Gastrocnemius medialis (tissue), 4 donors: ENCODE measurements around the gene MBL2. TPM values are rescaled to one million over a fixed set of nuclear protein-coding genes. Genes with fewer than 3 reads are reported as not detected.

ENCODE experiments used
- ATAC-seq, 2 donors: fragments of 150-250 bp; one replicate each; pipeline ENCODE4 v1.9.1; 2016
- DNase-seq, 2 donors: peaks; one replicate each; pipeline ENCODE4 v3.0.0-alpha.2; 2019
- H3K27ac ChIP-seq, 4 donors: fragments of 200-600 bp; sonication (generic); 1 replicate in 1 of 4; 2 replicates in 3 of 4; pipeline ENCODE4 v1.5.1; 2016 to 2018; ENCODE audit warnings: mild to moderate bottlenecking in 2 of 4, moderate library complexity in 1 of 4
- H3K27me3 ChIP-seq, 3 donors: fragments of 200-600 bp; sonication (generic) in 2 of 3; 1 replicate in 1 of 3; 2 replicates in 2 of 3; pipeline versions ENCODE4 v1.5.1 to v1.6.0; 2016 to 2019; ENCODE audit warnings: mild to moderate bottlenecking in 1 of 3, moderate library complexity in 1 of 3
- H3K36me3 ChIP-seq, 2 donors: fragments of 200-600 bp; sonication (generic) in 1 of 2; one replicate each; pipeline ENCODE4 v1.5.1; 2017 to 2018
- H3K4me1 ChIP-seq, 2 donors: fragments of 200-600 bp; sonication (generic) in 1 of 2; one replicate each; pipeline ENCODE4 v1.5.1; 2016 to 2017; ENCODE audit warnings: mild to moderate bottlenecking in 2 of 2
- H3K4me3 ChIP-seq, 4 donors: fragments of 200-600 bp; sonication (generic) in 3 of 4; 1 replicate in 1 of 4; 2 replicates in 3 of 4; pipeline ENCODE4 v1.5.1; 2016 to 2019; ENCODE audit warnings: mild to moderate bottlenecking in 2 of 4
- H3K9me3 ChIP-seq, 3 donors: fragments of 200-600 bp; sonication (generic) in 2 of 3; 1 replicate in 1 of 3; 2 replicates in 2 of 3; pipeline ENCODE4 v1.5.1; 2016 to 2019
- POLR2A ChIP-seq, 2 donors: fragments of 450-650 bp; IDR thresholded peaks; one replicate each; pipeline ENCODE4 v1.6.1; 2017; ENCODE audit warnings: antibody characterized with exemption in 2 of 2, mild to moderate bottlenecking in 2 of 2, moderate library complexity in 2 of 2
- in situ Hi-C, 4 donors: fragments of 200-750 bp; cut with MboI; loops; one replicate each; pipeline versions ENCODE4 v1.15.0 to v1.8.0; 2017; ENCODE audit warnings: low sequenced_read_pairs in 4 of 4
- intact Hi-C: fragments of 100-400 bp; cut with DNase I; formaldehyde crosslinking; loops from one replicate; pipeline ENCODE4 v1.15.1; 2023; ENCODE audit warnings: low total_unique reads
- total RNA-seq, 4 donors: library from RNA; depleted of rRNA; stranded (reverse); fragments of >200 nt; gene quantifications; one replicate each; pipeline versions ENCODE4 v1.1.0 to v1.2.3, GENCODE V29; 2016
- TF ChIP-seq, protein P1 (sequence below), 5 experiments: fragments of 450-650 bp in 3 of 5; fragments of 200-600 bp in 2 of 5; sonication (generic) in 2 of 5; IDR thresholded peaks in 4 of 5; conservative IDR thresholded peaks in 1 of 5; 1 replicate in 4 of 5; 2 replicates in 1 of 5; pipeline ENCODE4 v1.5.1; 2016 to 2019; ENCODE audit warnings: antibody characterized with exemption in 5 of 5, mild to moderate bottlenecking in 3 of 5, moderate library complexity in 3 of 5

The MBL2 gene
- total RNA-seq, 4 donors from 2014 or later = 0.07 to 0.11 TPM; not detected in 2

DNA sequence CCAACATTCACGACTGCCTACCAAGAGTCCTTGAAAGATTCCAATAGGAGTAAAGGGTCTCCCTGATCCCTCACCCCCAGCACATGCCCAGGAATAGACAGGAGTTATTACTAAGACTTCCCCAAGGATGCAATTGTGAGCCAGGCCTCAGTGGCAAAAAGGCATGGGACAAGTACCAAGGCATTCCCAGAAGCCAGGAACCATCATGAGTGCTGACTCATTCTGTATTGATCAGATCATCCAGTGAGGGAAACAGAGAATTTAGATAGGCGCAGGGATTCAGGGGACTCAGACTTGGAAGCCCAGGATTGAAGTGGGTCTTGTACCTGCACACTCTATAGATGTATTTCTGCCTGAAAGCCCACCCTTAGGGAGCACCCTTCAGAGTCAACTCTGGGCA, 21.2 kb downstream of the MBL2 start:
- no peaks in the 10 kb centered on the region for H3K4me1 ChIP-seq
- intact Hi-C loops = no loop called here
- H3K27me3 ChIP-seq = no peaks in the 10 kb centered on the region
- in situ Hi-C loops = no loop called here
- H3K36me3 ChIP-seq = no peaks in the 10 kb centered on the region
- DNase-seq (no peak), ATAC-seq (no peak)
- H3K4me3 ChIP-seq = no peak overlapping the region
- no peak for TF ChIP-seq POLR2A (IDR thresholded peaks at IDR 0.05)
- TF ChIP-seq, protein P1, sequence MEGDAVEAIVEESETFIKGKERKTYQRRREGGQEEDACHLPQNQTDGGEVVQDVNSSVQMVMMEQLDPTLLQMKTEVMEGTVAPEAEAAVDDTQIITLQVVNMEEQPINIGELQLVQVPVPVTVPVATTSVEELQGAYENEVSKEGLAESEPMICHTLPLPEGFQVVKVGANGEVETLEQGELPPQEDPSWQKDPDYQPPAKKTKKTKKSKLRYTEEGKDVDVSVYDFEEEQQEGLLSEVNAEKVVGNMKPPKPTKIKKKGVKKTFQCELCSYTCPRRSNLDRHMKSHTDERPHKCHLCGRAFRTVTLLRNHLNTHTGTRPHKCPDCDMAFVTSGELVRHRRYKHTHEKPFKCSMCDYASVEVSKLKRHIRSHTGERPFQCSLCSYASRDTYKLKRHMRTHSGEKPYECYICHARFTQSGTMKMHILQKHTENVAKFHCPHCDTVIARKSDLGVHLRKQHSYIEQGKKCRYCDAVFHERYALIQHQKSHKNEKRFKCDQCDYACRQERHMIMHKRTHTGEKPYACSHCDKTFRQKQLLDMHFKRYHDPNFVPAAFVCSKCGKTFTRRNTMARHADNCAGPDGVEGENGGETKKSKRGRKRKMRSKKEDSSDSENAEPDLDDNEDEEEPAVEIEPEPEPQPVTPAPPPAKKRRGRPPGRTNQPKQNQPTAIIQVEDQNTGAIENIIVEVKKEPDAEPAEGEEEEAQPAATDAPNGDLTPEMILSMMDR (IDR thresholded peaks at IDR 0.05 in 4 of 5, conservative IDR thresholded peaks at IDR 0.05 in 1 of 5) = no peak
- no peak overlapping the region for H3K27ac ChIP-seq
- H3K9me3 ChIP-seq = no peaks in the 10 kb centered on the region

GRCh38 chr10:52750629-52751028, 22.0 kb downstream of the MBL2 start:
- intact Hi-C loops = no loop called here
- H3K4me1 ChIP-seq = no peaks in the 10 kb centered on the region
- H3K9me3 ChIP-seq = no peaks in the 10 kb centered on the region
- H3K27me3 ChIP-seq = no peaks in the 10 kb centered on the region
- in situ Hi-C loops = no loop called here
- no peaks in the 10 kb centered on the region for H3K36me3 ChIP-seq
- no peak for ATAC-seq
- no peak overlapping the region for H3K27ac ChIP-seq
- no peak for DNase-seq
- TF ChIP-seq, protein P1 (IDR thresholded peaks at IDR 0.05 in 4 of 5, conservative IDR thresholded peaks at IDR 0.05 in 1 of 5) = no peak
- TF ChIP-seq POLR2A (IDR thresholded peaks at IDR 0.05) = no peak
- no peak overlapping the region for H3K4me3 ChIP-seq

- no peak for DNase-seq
- Histone ChIP-seq H3K9me3 (no peaks in the 10 kb centered on the region), H3K27me3 (no peaks in the 10 kb centered on the region), H3K36me3 (no peaks in the 10 kb centered on the region), H3K4me3 (no peak overlapping the region), H3K4me1 (no peaks in the 10 kb centered on the region), H3K27ac (no peak overlapping the region)
- in situ Hi-C loops (no loop called here), intact Hi-C loops (no loop called here)
- no peak for TF ChIP-seq POLR2A (IDR thresholded peaks at IDR 0.05)
- TF ChIP-seq, protein P1 (IDR thresholded peaks at IDR 0.05 in 4 of 5, conservative IDR thresholded peaks at IDR 0.05 in 1 of 5) = no peak
- no peak for ATAC-seq
These were observed 24.9 kb downstream of the MBL2 start for GRCh38 chr10:52747694-52748093.

GRCh38 chr10:52746169-52746568, 26.4 kb downstream of the MBL2 start:
- no peak for TF ChIP-seq POLR2A (IDR thresholded peaks at IDR 0.05)
- TF ChIP-seq, protein P1 (IDR thresholded peaks at IDR 0.05 in 4 of 5, conservative IDR thresholded peaks at IDR 0.05 in 1 of 5) = no peak
- H3K27ac ChIP-seq = no peak overlapping the region
- in situ Hi-C loops (no loop called here), intact Hi-C loops (no loop called here)
- DNase-seq (no peak), ATAC-seq (no peak)
- H3K4me3 ChIP-seq = no peak overlapping the region
- no peaks in the 10 kb centered on the region for H3K4me1 ChIP-seq
- H3K9me3 ChIP-seq = no peaks in the 10 kb centered on the region
- H3K27me3 ChIP-seq = no peaks in the 10 kb centered on the region
- H3K36me3 ChIP-seq = no peaks in the 10 kb centered on the region

GRCh38 chr10:52744057-52744805, 28.4 kb downstream of the MBL2 start:
- intact Hi-C loops (no loop called here), in situ Hi-C loops (no loop called here)
- TF ChIP-seq POLR2A (IDR thresholded peaks at IDR 0.05) = no peak
- TF ChIP-seq, protein P1 (IDR thresholded peaks at IDR 0.05 in 4 of 5, conservative IDR thresholded peaks at IDR 0.05 in 1 of 5) = no peak
- Histone ChIP-seq H3K27me3 (no peaks in the 10 kb centered on the region), H3K27ac (no peak overlapping the region), H3K4me1 (no peaks in the 10 kb centered on the region), H3K4me3 (no peak overlapping the region), H3K9me3 (no peaks in the 10 kb centered on the region), H3K36me3 (no peaks in the 10 kb centered on the region)
- ATAC-seq (no peak), DNase-seq (no peak)
